HG03378 (cell line): ENCODE results near the gene KCNMB1.
"Not testable (repeated sequence)": the region's sequence is repeated elsewhere in the genome, so short reads cannot be mapped to it uniquely, and the experiment has no call there.

Source experiments
- ATAC-seq: cut with Tn5 transposase; IDR thresholded peaks from one replicate; pipeline ENCODE4 v1.9.1; 2021; ENCODE audit warnings: mild to moderate bottlenecking, moderate library complexity; ENCODE audit not compliant: unreplicated experiment

Gene KCNMB1

GRCh38 chr5:170380361-170380951 is 8.7 kb downstream of the KCNMB1 start:
- no peak for ATAC-seq

DNA sequence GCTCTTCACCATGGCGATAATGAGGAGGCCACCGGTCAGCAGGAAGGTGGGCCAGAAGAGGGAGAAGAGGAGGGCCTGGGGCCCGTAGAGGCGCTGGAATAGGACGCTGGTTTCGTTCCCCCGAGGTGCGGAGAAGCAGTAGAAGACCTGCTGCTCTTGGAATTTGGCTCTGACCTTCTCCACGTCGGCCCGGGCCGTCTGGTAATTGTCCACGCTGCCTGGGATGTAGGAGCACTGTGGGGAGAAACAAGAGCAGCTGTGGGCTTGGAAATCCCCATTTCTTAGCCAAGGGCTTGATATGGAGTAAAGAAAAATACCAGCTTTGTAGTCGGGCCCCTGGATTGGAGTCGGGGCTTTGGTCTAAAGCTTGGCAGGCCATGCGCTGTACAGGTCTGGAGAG is 10.4 kb downstream of the KCNMB1 start:
- no peak for ATAC-seq

- ATAC-seq: no peak
These were observed 12.1 kb downstream of the KCNMB1 start for GRCh38 chr5:170377027-170377426.

DNA sequence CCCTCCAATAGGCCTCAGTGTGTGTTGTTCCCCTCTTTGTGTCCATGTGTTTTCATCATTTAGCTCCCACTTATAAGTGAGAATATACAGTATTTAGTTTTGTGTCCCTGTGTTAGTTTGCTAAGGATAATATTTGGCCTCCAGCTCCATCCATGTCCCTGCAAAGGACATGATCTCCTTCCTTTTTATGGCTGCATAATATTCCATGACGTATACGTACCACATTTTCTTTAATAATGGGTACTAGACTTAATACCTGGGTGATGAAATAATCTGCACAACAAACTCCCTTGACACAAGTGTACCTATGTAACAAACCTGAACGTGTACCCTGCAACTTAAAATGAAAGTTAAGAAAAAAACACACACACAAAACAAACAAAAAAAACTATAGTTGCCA is 12.6 kb downstream of the KCNMB1 start:
- ATAC-seq: not testable (repeated sequence)

- no peak for ATAC-seq
These were observed 13.9 kb downstream of the KCNMB1 start for GRCh38 chr5:170375283-170375682.

GRCh38 chr5:170372971-170373370 is 16.2 kb downstream of the KCNMB1 start:
- no peak for ATAC-seq

GRCh38 chr5:170368586-170368985 is 20.6 kb downstream of the KCNMB1 start:
- no peak for ATAC-seq

DNA sequence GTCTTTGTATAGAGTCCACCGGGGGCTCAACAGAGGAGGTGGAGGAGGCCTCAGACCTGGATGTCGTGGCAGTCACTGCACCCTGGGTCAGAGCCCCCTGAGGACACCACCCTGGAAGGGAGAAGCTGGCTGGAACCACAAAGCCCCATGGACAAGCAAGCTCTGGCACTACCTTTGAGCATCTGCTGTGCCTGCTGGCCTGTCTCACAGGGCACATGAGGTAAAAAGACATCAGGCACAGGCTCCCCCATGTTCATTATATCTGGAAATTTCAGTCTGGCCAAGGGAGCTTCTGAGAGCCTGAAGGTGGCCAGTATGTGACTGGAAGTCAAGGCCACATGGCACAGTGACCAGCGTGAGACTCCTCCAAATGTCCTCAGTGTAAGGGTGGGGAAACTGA is 22.9 kb downstream of the KCNMB1 start:
- no peak for ATAC-seq

DNA sequence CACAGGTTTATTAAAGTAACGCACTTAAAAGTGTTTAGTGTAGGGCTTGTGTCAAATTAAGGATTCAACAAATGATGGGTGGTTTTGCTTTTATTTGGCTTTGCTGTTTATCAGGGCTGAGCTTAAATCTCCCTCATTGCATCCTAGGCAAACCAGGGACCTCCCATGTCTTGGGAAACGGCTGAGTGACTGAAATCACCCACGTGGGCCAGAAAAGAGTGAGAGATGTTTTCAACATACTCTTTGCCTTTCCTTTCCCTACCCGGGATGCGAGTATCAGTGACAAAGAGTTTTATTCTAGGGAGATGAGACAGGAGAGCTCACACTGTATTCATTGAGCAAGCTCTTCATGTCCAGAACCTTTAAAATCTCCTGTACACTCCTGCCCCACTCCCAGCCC is 23.3 kb downstream of the KCNMB1 start:
- no peak for ATAC-seq

DNA sequence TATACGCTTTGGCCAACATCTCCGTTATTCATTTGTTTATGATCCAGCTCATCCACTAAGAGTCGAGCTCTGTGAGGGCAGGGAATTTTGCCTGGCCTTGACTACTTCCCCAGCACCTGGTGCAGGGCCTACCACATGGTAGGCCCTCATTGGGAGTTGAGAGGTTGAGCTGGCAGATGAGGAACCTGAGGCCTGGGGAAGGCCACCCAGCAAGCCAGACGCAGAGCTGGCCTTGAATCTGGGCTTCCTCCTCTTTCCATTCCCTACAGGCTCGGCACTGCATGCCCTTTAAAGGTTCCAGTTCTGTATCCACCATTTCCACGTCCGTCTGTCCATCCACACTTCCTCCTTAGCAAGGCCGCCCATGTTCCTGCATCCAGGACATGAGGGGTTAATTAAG is 24.2 kb downstream of the KCNMB1 start:
- no peak for ATAC-seq

GRCh38 chr5:170363671-170364070 is 25.5 kb downstream of the KCNMB1 start:
- ATAC-seq: no peak

DNA sequence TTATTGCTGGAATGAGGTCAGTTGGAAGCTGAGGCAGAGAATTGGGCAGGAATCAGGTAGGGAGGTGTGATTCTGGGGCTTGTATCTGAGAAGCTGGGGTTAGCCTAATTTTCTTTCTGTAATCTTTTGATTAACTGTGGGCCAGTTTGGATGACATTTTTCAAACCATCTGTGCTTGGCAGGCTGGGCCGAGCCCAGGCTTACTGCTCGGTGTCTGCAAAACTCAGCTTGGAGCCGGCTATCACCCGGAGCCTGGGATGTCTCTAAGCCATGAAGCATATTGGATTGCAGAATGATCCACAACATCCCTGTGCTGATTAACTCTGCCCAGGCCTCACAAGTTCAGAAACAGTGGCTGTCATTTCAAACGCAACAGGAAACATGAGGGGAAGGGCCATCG is 26.5 kb downstream of the KCNMB1 start:
- no peak for ATAC-seq

DNA sequence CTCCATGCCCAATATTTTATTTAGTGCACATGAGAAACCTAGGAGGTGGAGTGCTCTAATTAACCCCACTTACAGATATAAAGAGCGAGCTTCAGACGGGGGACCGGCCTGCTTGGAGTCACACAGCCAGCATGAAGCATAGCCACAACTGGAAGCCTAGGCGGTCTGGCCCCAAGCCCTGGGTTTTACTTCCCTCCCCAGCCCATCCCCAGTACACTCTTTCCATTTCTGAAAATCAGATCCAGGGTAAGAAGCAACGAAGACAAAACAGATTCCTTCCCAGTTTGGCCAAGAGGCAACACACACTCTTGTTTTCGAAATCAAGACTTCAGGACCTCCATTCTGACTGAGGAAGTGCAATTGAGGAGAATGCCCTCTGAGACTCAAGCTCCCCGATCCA is 27.1 kb downstream of the KCNMB1 start:
- no peak for ATAC-seq

DNA sequence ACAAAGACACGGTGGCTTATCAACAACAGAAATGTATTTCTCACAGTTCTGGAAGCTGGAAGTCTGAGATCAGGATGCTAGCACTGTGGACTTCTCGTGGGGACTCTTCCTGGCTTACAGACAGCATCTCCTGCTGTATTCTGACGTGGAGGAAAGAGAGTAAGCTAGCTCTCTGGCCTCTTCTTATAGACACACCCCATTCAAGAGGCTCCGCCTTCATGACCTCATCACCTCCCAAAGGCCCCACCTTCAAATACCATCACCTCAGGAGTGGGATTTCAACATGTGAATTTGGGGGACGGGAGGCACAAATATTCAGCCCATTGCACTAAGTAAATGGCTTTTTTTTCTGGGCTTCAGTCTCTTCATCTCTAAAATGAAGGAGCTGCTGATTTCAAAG is 27.6 kb downstream of the KCNMB1 start:
- ATAC-seq: no peak

- no peak for ATAC-seq
These were observed 28.1 kb downstream of the KCNMB1 start for GRCh38 chr5:170361116-170361515.

GRCh38 chr5:170360709-170361108 is 28.5 kb downstream of the KCNMB1 start:
- no peak for ATAC-seq

GRCh38 chr5:170357955-170358444 is 31.2 kb downstream of the KCNMB1 start:
- ATAC-seq: no peak

- ATAC-seq: no peak
These were observed 33.5 kb downstream of the KCNMB1 start for GRCh38 chr5:170355601-170356098.

- no peak for ATAC-seq
These were observed 35.2 kb downstream of the KCNMB1 start for GRCh38 chr5:170353961-170354360.

GRCh38 chr5:170353011-170353761 is 36.0 kb downstream of the KCNMB1 start:
- ATAC-seq: no peak

GRCh38 chr5:170348137-170348633 is 41.0 kb downstream of the KCNMB1 start:
- no peak for ATAC-seq

DNA sequence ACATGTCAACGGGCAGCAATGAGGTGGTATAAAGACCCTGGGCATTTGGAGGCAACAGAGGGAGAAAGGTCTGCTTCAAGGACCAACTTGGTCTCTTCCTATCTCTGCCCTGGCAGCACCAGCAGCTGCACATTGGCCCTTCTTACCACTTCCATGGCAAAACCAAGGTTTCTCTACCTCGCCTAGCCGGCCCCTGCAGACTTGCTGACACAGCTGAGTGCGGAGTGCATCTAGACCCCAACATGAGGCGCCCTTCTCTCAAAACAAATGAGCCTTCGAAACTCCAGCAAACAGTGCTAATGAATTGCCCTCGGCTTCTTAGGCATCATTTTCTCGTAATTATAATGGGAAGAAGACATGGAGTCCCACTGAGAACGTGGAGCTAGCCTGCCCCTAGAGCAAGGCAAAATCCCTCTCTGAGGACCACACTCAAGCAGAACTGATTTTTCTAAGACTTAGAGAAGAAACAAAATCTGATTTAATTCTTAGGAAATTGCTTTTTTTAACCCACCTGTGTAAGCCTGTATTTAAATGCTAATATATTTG is 42.1 kb downstream of the KCNMB1 start:
- no peak for ATAC-seq
